Neutrophil (primary cell): Measurements from ENCODE around the gene RIN3.
A peak's percentile ranks its signal among the peaks of the same experiment; 100 is the strongest.

ENCODE experiments used
- H3K27ac ChIP-seq: fragments of 200-600 bp; sonication (generic); 2 replicates; pipeline ENCODE4 v1.5.1; 2016; ENCODE audit warnings: mild to moderate bottlenecking, moderate library complexity
- H3K27me3 ChIP-seq: fragments of 200-600 bp; sonication (generic); 2 replicates; pipeline ENCODE4 v1.6.0; 2016; ENCODE audit warnings: mild to moderate bottlenecking
- H3K36me3 ChIP-seq: fragments of 200-600 bp; sonication (generic); 2 replicates; pipeline ENCODE4 v1.5.1; 2017
- H3K4me1 ChIP-seq, 2 experiments: fragments of 200-600 bp in 1 of 2; sonication (generic) in 1 of 2; 1 replicate in 1 of 2; 2 replicates in 1 of 2; pipeline versions ENCODE4 v1.5.1 to v1.6.1; 2013 to 2016; ENCODE audit warnings: low read depth in 1 of 2, low read length in 1 of 2, mild to moderate bottlenecking in 1 of 2, moderate library complexity in 1 of 2; ENCODE audit not compliant: control insufficient read depth in 1 of 2, insufficient read depth in 1 of 2
- H3K4me3 ChIP-seq, 2 experiments: fragments of 200-600 bp in 1 of 2; sonication (generic) in 1 of 2; 1 replicate in 1 of 2; 2 replicates in 1 of 2; pipeline ENCODE4 v1.5.1; 2013 to 2016; ENCODE audit warnings: low read depth in 1 of 2, low read length in 1 of 2, mild to moderate bottlenecking in 1 of 2, moderate library complexity in 1 of 2
- H3K9me3 ChIP-seq: fragments of 200-600 bp; sonication (generic); 2 replicates; pipeline ENCODE4 v1.5.1; 2016
- TF ChIP-seq, protein P1 (sequence below): fragments of 200-600 bp; sonication (generic); IDR thresholded peaks from 2 replicates; pipeline ENCODE4 v1.5.1; 2016; ENCODE audit warnings: antibody characterized with exemption

RIN3 gene

DNA sequence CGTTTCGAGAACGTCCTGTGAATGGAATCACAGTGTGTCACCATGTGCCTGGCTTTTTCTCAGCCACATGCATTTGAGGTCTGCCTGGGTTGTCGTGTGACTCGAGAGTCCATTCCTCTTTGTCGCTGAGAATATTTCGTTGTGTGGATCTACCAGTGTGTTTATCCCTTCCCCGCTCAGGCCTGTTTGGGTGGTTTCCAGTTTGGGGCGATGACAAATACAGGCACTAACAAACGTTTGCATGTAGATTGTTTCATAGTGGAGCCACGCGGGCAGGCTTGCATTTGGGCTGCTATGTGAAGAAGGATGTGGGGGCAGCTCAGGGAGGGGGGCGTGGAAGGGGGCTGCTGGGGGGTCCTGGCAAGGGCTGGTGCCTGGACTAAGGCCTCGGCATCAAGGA is 14.1 kb downstream of the RIN3 start:
- Histone ChIP-seq H3K27ac (no peak overlapping the region), H3K27me3 (no peaks in the 10 kb centered on the region), H3K4me3 (no peak overlapping the region), H3K36me3 (no peaks in the 10 kb centered on the region), H3K9me3 (no peaks in the 10 kb centered on the region), H3K4me1 (peaks cover 54 to 60% of the 10 kb centered on the region in 2 experiments)
- TF ChIP-seq, protein P1, sequence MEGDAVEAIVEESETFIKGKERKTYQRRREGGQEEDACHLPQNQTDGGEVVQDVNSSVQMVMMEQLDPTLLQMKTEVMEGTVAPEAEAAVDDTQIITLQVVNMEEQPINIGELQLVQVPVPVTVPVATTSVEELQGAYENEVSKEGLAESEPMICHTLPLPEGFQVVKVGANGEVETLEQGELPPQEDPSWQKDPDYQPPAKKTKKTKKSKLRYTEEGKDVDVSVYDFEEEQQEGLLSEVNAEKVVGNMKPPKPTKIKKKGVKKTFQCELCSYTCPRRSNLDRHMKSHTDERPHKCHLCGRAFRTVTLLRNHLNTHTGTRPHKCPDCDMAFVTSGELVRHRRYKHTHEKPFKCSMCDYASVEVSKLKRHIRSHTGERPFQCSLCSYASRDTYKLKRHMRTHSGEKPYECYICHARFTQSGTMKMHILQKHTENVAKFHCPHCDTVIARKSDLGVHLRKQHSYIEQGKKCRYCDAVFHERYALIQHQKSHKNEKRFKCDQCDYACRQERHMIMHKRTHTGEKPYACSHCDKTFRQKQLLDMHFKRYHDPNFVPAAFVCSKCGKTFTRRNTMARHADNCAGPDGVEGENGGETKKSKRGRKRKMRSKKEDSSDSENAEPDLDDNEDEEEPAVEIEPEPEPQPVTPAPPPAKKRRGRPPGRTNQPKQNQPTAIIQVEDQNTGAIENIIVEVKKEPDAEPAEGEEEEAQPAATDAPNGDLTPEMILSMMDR, result no peak

DNA sequence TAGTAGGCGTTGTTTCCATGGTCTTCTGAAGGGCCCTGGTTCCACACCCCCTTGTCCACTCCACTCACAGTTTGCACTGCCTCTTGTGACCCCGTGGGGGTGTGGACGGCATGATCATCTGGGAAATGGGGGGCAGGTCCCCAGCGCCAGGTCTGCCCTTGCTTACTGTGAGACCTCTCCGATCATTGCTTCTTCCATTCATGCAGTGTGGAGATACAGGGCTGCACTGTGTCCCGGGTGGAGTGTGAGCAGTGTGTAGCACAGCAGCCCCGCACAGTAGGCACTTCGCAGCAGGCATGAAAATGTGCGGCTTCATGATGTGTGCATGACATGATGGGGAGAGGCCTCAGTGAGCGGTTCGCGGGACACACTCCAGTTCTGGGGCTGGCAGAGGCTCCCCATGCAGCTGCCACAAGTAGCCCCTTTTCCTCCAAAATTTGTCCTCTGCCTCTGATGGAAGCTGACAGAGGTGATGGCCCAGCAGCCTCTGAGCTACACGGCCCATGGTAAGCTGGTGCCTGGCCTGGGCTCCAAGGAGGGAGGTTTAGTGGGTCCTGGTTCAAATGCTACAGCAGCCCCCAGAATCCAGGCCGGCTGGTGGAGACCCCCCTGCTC is 15.0 kb downstream of the RIN3 start:
- TF ChIP-seq, protein P1, result no peak
- H3K4me3 ChIP-seq, result no peak overlapping the region
- H3K9me3 ChIP-seq, result no peaks in the 10 kb centered on the region
- no peak overlapping the region for H3K27ac ChIP-seq
- H3K27me3 ChIP-seq, result no peaks in the 10 kb centered on the region
- no peaks in the 10 kb centered on the region for H3K36me3 ChIP-seq
- peaks cover 55 to 62% of the 10 kb centered on the region in 2 experiments for H3K4me1 ChIP-seq

DNA sequence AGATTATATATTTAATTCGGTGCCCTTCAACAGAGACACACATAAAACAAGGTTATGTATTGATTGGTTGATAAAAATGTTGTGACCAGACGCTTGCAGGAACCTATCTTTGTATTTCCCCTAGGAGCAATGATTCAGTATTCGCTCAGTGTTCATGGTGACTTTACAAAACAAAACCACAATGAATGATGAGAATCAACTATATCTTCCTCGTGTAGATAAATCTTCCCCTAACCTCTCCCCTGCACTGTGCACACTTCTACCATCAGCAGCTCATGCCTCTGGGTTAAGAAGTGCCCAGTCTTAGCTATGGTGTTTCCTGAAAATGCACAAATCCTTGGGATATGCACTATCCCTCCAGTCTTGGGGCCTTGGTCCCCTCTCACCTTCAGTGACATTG is 16.3 kb downstream of the RIN3 start:
- Histone ChIP-seq H3K27ac (peak overlapping the region; percentile 0), H3K27me3 (no peaks in the 10 kb centered on the region), H3K9me3 (no peaks in the 10 kb centered on the region), H3K4me3 (no peak overlapping the region), H3K4me1 (peaks cover 42 to 49% of the 10 kb centered on the region in 2 experiments), H3K36me3 (no peaks in the 10 kb centered on the region)
- TF ChIP-seq, protein P1, result no peak

DNA sequence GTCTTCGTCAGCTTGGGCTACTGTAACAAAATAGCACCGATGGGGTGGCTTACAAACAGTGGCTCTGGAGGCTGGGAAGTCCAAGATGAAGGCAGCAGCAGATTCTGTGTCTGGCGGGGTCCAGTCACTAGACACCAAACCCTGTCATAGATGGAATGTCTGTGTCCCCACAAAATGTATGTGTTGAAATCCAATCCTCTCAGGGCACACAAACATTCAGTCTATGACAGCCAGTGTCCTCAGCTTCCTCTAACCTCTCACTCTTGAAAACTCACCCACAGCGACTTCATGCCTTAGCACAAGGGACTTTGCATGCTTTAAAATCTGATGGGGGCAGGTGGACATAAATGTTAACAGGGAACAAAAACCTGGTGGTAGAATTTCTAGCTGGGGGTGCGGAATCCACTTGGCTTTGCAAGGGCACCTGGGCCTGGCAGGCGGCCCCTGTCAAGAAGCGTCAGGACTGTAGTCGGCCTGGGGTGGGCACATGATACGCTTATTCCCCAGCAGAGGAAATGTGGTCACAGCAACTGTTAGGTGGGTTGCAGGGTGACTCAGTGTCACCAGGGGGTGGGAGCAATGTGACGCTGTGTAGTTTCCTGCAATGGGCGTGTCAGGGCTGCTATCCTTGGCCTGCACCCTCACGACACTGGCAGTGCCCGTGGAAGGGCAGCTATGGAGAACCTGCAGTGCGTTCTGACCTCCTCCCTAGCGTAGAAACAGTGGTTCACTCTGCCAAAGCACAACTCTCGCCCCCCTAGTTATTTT is 17.7 kb downstream of the RIN3 start:
- Histone ChIP-seq H3K36me3 (no peaks in the 10 kb centered on the region), H3K9me3 (no peaks in the 10 kb centered on the region), H3K27me3 (no peaks in the 10 kb centered on the region), H3K4me3 (no peak overlapping the region), H3K4me1 (peaks cover 32 to 39% of the 10 kb centered on the region in 2 experiments), H3K27ac (peak overlapping the region; percentile 67)
- TF ChIP-seq, protein P1, result no peak

DNA sequence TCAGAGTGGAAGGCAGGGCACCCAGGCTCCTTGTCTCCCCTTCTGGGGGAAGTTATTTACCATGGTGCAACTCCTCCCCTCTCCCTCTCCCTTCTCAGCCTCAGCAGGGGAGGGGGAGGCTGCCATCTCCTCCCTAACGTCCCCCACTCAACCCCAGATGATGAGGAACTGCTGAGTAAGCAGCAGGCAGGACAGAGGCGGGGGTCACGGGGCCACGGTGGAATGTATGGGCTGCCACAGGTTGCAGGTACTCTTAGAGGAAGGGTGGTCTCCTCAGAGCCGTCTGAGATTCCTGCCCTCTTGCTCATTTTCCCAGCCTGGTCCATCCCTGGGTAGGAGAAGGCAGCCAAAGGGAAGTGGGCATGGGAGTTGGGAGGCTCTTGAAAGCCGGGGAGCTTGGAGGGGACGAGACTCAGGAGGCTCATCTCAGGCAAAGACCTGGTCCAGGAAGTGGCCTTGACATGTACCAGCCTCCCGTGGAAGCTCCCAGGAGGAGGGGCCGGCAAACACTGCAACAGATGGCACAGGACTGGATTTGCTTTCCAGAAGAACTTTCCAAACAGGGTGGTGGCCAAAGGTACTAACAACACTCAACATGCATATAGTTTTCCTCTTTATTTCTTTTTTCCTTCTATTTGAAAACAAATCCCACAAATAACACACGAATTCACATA is 19.0 kb downstream of the RIN3 start:
- Histone ChIP-seq H3K27ac (peak overlapping the region; percentile 67), H3K27me3 (no peaks in the 10 kb centered on the region), H3K9me3 (no peaks in the 10 kb centered on the region), H3K36me3 (no peaks in the 10 kb centered on the region), H3K4me1 (peaks cover 32 to 39% of the 10 kb centered on the region in 2 experiments), H3K4me3 (no peak overlapping the region)
- TF ChIP-seq, protein P1, result no peak
